ENCODE measurements around the gene CLK1.

GRCh38 chr2:200856806-200857205 lies 7.7 kb downstream of the CLK1 start:
- TF ChIP-seq POLR2A (IDR thresholded peaks at IDR 0.05; ENCODE audit: low read length) (no peak), GATA1 (IDR thresholded peaks at IDR 0.05; ENCODE audit: low read depth, low read length) (no peak)

Data from erythroblast (primary cell).